ENCODE data around the gene TAF4B.
A peak's percentile ranks its signal among the peaks of the same experiment; 100 is the strongest.
"Not testable (repeated sequence)": the region's sequence is repeated elsewhere in the genome, so short reads cannot be mapped to it uniquely, and the experiment has no call there.

TAF4B gene

DNA sequence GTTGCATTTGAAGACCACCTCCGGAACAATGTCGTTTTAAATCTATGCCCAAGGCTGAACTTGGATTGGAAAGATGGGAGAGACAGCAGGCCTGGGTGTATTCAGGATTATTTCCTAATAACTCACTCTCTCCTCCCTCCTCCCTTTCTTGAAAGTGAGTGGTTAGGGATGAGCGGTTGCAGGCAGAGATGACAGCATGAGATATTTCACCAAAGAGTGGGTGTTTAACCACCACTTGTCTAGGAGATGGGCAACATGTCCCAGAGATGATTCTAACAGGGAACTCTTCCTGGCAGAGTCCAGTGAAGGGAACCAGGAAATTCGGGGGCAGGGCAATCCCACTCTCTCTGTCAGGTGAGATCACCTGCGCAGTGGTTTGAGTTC is 198.9 kb downstream of the TAF4B start:
- no peak for DNase-seq

GRCh38 chr18:26429535-26430226 is 203.4 kb downstream of the TAF4B start:
- DNase-seq, result peak; percentile 19 to 68

DNA sequence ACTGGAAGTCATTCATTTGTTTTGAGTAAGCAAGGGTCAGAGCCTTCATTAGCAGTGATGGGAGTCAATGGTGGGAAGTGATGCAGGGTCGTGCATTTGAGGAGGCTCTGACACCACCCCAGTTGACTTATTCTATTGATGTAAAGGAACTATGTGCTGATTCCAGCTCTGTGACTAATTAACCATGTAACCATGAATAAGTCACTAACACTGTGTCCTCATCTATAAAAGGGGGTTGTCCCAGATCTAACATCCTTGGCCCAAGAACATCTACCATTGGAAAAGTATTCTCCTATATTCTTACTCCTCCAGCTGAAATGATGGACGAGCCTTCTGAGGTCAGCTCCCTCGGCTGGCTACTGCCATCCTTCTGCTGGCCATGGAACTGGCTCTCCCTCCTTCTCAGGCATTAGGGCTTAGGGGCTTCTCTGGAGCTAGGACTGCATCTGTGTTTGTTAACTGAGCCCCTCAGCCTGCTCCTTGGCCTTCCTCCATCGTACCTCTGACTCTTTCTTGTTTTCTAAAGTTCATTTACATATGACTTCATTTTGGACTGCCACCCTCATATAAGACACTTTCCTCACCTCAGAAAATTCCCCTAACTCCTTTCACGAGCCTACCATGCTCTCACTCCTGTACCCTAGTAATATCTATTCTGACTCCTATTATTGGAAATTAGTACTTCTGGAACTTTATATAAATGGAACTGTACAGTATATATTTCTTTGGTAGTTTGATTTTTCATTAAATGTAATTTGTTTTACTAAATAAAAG is 206.6 kb downstream of the TAF4B start:
- no peak for DNase-seq

DNA sequence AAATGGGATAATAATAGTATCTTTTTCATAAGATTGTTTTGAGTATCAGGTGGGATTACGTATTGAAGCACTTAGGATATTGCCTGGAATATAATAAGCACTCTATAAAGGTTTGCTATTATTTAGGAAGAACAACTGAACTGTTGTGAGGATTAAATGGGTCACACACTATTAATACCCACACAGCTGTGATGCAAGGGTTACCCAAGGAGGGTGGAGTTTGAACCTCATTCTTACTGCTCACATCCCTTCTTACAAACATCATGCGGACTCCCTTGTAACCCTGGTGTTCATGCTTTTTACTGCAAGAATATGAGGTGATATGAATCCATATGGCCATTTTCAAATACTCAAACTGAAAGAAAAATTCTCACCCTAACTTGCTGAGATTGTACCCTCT is 208.6 kb downstream of the TAF4B start:
- no peak for DNase-seq

DNA sequence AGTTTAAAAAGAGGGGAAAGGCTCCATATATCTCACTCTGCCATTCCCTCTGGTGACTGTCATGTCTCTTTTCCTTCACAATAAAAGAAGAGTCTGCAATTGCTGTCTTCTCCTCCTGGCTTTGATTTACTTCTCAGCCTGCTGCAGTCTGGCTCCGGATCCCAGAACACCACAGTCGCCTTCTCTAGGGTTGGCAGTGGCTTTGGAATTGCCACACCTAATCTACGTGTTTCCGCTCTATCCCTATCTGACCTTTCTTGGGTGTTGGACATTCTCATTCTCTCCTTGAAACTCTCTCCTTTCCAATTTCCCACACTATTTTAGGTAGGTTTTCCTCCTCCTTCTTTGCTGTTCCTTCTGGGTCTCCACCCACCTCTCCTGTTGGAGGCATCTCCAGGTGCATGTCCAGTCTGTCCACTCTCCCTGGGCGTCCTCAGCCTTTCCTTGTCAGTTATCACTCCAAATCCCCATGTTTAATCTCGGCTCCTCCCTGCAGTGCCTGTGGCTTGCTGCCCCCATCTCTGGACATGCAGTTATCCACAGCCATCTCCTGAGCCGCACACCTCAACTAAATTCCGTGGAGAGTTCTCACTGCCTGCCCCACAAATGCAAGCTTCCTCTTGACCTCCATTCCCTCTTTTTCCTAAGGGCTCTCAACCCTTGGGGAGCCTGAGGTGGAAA is 209.3 kb downstream of the TAF4B start:
- no peak for DNase-seq

GRCh38 chr18:26436176-26437051 is 210.2 kb downstream of the TAF4B start:
- DNase-seq, result no peak

DNA sequence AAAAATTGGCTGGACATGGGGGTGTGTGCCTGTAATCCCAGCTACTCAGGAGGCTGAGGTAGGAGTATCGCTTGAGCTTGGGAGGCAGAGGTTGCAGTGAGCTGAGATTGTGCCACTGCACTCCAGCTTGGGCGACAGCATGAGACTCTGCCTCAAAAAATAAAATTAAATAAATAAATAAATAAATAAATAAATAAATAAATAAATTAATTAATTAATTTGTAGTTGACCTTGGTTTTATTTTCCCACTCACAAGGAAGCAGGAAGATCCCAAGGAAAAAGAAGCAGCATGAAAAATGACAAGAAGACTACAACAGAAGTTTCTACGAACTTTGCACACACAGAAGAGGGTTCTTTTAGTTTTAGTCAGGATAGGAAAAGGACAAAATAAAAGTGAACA is 211.4 kb downstream of the TAF4B start:
- DNase-seq, result not testable (repeated sequence)

GRCh38 chr18:26438980-26439379 is 212.7 kb downstream of the TAF4B start:
- DNase-seq, result peak; percentile 90 to 91

- DNase-seq, result no peak
These were observed 213.3 kb downstream of the TAF4B start for GRCh38 chr18:26439537-26439936.

DNA sequence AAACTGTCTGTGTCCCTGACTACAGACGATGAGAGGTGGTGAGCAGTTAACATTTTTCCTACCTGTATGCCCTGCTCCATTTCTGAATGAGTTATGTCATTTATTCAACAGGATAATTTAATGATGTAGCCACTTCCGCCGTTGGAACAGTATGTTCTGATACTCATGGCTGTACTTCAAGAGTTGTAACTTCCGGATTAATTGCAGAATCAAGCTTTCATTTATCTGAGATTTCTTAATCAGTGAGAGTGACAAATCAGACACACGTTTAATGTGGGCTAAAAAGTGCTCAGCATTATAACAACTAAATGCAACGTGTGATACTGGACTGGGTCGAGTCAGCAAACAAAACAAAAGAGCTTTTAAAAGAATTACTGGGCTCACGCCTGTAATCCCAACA is 214.4 kb downstream of the TAF4B start:
- no peak for DNase-seq

Data from NCI-H526 (cell line).